GM13977 (cell line): Measurements from ENCODE around the gene SUMO1.
"Not testable (repeated sequence)": the region's sequence is repeated elsewhere in the genome, so short reads cannot be mapped to it uniquely, and the experiment has no call there.

ENCODE experiments used
- DNase-seq: peaks from one replicate; pipeline ENCODE4 v3.0.0; 2012; ENCODE audit warnings: low spot score
- CTCF ChIP-seq: IDR thresholded peaks from 2 replicates; pipeline ENCODE4 v1.5.1; 2012; ENCODE audit warnings: mild to moderate bottlenecking, control low read depth; ENCODE audit not compliant: insufficient read depth; ENCODE audit errors: extremely low read depth, missing control alignments
- in situ Hi-C: fragments of 300-500 bp; cut with MboI; formaldehyde crosslinking; loops from one replicate; pipeline ENCODE4 v1.12.0; 2022; ENCODE audit warnings: low sequenced_read_pairs, low pct_unique_long_range_greater_than_20kb, mixed read lengths, inconsistent platforms; ENCODE audit not compliant: unreplicated experiment

Gene SUMO1

DNA sequence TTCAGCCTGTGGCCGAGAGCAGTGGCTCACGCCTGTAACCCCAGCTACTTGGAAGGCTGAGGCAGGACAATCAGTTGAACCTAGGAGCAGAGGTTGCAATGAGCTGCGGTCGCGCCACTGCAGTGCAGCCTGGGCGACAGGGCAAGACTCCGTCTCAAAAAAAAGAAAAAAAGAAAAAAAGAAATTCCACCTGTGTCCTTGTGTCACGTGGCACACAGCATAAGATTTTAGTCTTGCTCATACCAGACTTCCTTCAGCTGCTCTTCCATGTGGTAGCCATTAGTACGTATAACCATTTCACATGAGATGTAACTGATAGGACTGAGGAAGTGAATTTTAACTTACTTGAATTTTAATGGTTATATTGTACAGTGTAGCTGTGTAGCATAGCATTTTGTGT, 31.2 kb upstream of the SUMO1 start:
- TF ChIP-seq CTCF = no peak
- in situ Hi-C loops = no loop called here

DNA sequence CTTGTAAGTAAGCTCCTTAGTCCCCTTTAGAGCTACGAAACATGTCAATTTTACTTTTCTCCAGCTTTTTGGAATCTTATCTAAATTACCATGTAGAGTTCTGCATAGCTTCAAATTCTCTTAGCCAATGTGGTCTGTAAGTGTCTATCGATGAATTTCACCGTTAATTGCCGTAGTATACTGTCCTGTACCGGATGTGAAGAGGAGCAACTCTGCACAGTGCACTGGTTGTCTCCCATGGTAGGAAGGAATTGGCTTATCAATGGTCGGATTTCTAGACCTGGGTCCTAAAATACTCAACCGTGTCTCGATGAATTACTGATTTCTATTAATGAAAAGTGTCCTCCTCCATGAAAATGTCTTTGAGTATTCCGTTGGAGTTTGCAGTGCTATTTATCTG, 29.1 kb upstream of the SUMO1 start:
- no peak for TF ChIP-seq CTCF
- in situ Hi-C loops = no loop called here
- no peak for DNase-seq

More for the DNA sequence above, 31.2 kb upstream of the SUMO1 start:
- no peak for DNase-seq

GRCh38 chr2:202265467-202266277, 27.3 kb upstream of the SUMO1 start, which contains the start of gene NOP58:
Gene NOP58, plus strand, starts transcription at chr2:202265763. Its CDS starts 179 bp downstream, at chr2:202265942.
- in situ Hi-C loops = no loop called here
- TF ChIP-seq CTCF = no peak
- peak; percentile 90 for DNase-seq

GRCh38 chr2:202261531-202261930, 23.1 kb upstream of the SUMO1 start:
- no peak for DNase-seq
- in situ Hi-C loops = no loop called here
- no peak for TF ChIP-seq CTCF

GRCh38 chr2:202251494-202251893, 13.1 kb upstream of the SUMO1 start:
- TF ChIP-seq CTCF = no peak
- no peak for DNase-seq
- in situ Hi-C loops = no loop called here

GRCh38 chr2:202249521-202250253, 11.3 kb upstream of the SUMO1 start:
- no peak for TF ChIP-seq CTCF
- no peak for DNase-seq
- in situ Hi-C loops = no loop called here

DNA sequence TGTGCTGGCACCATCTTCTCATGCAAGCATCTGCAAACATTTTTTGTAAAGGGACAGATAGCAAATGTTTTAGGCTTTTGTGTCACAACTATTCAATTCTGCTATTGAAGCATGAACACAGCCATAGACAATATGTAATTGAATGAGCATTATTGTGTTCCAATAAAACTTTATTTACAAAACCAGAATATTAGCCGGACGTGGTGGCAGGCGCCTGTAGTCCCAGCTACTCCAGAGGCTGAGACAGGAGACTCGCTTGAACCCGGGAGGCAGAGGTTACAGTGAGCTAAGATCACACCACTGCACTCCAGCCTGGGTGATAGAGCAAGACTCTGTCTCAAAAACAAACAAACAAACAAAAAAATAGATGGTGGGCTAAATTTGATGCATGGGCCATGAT, 9.3 kb upstream of the SUMO1 start:
- DNase-seq, in situ Hi-C loops: not testable (repeated sequence)
